Fibroblast of the aortic adventitia (primary cell): ENCODE results near the gene NRDC. TPM values are rescaled to one million over a fixed set of nuclear protein-coding genes. Genes with fewer than 3 reads are reported as not detected.
A peak's percentile ranks its signal among the peaks of the same experiment; 100 is the strongest.

Source experiments
- DNase-seq: peaks from one replicate; pipeline ENCODE4 v3.0.0-alpha.2; 2010; ENCODE audit warnings: low read depth
- H3K4me3 ChIP-seq: 2 replicates; pipeline ENCODE4 v1.5.1; 2011; ENCODE audit warnings: low read depth, mild to moderate bottlenecking, control low read depth, low read length, moderate library complexity
- total RNA-seq: library from RNA; depleted of rRNA; stranded (reverse); fragments of >200 nt; gene quantifications from 2 replicates; pipeline ENCODE4 v1.2.3, GENCODE V29; 2012; ENCODE audit warnings: low replicate concordance
- TF ChIP-seq, protein P1 (sequence below): IDR thresholded peaks from 2 replicates; pipeline ENCODE4 v1.5.1; 2011; ENCODE audit warnings: mild to moderate bottlenecking, low read length, control low read depth, inconsistent platforms; ENCODE audit not compliant: insufficient read depth

The NRDC gene
- total RNA-seq, 1 donor, result 73.8 TPM

GRCh38 chr1:51907079-51907702 lies 28.7 kb upstream of the NRDC start:
- no peak for DNase-seq
- TF ChIP-seq, protein P1, sequence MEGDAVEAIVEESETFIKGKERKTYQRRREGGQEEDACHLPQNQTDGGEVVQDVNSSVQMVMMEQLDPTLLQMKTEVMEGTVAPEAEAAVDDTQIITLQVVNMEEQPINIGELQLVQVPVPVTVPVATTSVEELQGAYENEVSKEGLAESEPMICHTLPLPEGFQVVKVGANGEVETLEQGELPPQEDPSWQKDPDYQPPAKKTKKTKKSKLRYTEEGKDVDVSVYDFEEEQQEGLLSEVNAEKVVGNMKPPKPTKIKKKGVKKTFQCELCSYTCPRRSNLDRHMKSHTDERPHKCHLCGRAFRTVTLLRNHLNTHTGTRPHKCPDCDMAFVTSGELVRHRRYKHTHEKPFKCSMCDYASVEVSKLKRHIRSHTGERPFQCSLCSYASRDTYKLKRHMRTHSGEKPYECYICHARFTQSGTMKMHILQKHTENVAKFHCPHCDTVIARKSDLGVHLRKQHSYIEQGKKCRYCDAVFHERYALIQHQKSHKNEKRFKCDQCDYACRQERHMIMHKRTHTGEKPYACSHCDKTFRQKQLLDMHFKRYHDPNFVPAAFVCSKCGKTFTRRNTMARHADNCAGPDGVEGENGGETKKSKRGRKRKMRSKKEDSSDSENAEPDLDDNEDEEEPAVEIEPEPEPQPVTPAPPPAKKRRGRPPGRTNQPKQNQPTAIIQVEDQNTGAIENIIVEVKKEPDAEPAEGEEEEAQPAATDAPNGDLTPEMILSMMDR, result no peak
- no peak overlapping the region for H3K4me3 ChIP-seq

- TF ChIP-seq, protein P1, result no peak
- no peak overlapping the region for H3K4me3 ChIP-seq
- DNase-seq, result peak; percentile 71
Measured at GRCh38 chr1:51906306-51907078, 28.0 kb upstream of the NRDC start.

DNA sequence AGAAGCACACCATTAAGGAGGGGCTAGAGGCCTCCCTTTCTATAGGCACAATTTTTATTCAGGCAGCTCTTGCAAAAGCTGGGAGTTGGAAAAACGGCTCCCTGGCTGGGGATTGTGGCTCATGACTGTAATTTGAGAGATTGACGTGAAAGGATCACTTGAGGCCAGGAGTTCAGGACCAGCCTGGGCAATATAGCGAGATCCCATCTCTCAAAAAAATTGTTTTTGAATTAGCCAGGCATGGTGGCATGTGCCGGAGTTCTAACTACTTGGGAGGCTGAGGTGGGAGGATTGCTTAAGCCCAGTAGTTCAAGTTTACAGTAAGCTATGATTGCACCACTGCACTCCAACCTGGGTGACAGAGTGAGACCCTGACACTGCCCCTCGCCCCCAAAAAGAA lies 23.9 kb upstream of the NRDC start:
- no peak overlapping the region for H3K4me3 ChIP-seq
- DNase-seq, result no peak
- TF ChIP-seq, protein P1, result no peak

GRCh38 chr1:51901151-51901550 lies 22.6 kb upstream of the NRDC start:
- no peak for DNase-seq
- TF ChIP-seq, protein P1, result no peak
- no peak overlapping the region for H3K4me3 ChIP-seq

- no peak overlapping the region for H3K4me3 ChIP-seq
- TF ChIP-seq, protein P1, result no peak
- DNase-seq, result no peak
Measured at GRCh38 chr1:51899022-51899421, 20.5 kb upstream of the NRDC start.

- TF ChIP-seq, protein P1, result no peak
- no peak overlapping the region for H3K4me3 ChIP-seq
- peak; percentile 88 for DNase-seq
Measured at GRCh38 chr1:51898090-51898734, 19.7 kb upstream of the NRDC start.
